Endothelial cell of coronary artery (primary cell): ENCODE results near the gene IFI44L. TPM values are rescaled to one million over a fixed set of nuclear protein-coding genes. Genes with fewer than 3 reads are reported as not detected.

Experiments
- total RNA-seq: library from RNA; depleted of rRNA; stranded (reverse); fragments of >200 nt; gene quantifications from 2 replicates; pipeline ENCODE4 v1.2.3, GENCODE V29; 2014

Gene IFI44L
- 1.2 and 4.5 TPM in 2 replicates for total RNA-seq

DNA sequence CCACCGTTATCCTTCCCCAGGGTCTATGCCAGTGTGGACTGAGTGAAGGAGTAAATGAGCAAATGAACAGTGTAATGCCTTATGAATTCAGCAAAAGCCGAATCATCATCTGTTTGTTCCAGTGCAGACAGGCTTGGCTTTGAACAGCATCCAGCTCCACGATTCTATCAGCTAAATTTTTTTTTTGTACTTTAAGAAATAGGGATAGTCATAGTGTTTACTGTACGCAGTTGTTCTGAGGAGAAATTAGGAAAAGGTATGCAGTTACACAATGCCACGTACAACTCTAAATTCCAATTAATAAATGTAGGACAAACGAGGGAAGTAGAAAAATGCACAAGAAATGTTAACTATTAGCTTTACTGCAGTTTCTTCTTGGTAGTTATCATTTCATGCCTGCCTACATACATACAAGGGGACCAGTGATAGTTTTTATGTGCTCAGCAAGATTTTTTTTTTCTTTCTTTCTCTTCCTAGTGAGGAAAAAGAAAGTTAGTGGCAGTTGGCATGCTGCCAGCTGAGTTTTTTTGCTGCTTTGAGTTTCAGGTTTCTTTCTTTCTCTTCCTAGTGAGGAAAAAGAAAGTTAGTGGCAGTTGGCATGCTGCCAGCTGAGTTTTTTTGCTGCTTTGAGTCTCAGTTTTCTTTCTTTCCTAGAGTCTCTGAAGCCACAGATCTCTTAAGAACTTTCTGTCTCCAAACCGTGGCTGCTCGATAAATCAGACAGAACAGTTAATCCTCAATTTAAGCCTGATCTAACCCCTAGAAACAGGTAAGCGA lies at the start of gene IFI44L:
IFI44L (plus strand) TSS at position 646 of the 777 bp plus-strand sequence. CDS start 7,468 bp downstream, outside the sequence.

DNA sequence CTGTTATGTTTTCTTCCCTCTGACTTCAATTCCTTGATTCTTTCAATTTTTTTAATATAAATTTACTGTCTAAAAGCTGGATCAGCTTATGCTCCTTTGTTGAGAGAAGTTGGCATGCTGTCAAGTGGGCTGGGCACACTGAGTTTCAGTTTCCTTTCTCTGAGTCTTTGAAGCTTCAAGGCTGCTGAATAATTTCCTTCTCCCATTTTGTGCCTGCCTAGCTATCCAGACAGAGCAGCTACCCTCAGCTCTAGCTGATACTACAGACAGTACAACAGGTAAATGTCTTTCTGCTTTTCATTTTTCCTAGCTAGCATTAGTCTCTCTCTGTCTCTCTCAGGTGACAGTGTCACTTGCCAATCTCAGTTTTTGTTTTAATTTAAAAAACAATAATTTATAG lies 29.4 kb downstream of the IFI44L start, which contains the start of gene IFI44:
IFI44 (plus strand) TSS at position 204 of the 400 bp plus-strand sequence. CDS start 365 bp downstream, outside the sequence.

Other genes starting within 250 kb of the IFI44L start
- gene PTGFR, start 129.5 kb upstream of the IFI44L start, total RNA-seq = 0.19 and 0.72 TPM in 2 replicates
- gene IFI44, start 29.4 kb downstream of the IFI44L start, total RNA-seq = 11.1 and 18.2 TPM in 2 replicates